H1 (cell line): Measurements from ENCODE around the gene RNF224. TPM values are rescaled to one million over a fixed set of nuclear protein-coding genes. Genes with fewer than 3 reads are reported as not detected.

Experiments used
- BRCA1 ChIP-seq: IDR thresholded peaks from 2 replicates; pipeline ENCODE4 v1.6.1; 2012; ENCODE audit warnings: low read depth, low read length, improper control_type of control experiment
- FOSL1 ChIP-seq: IDR thresholded peaks from 2 replicates; pipeline ENCODE4 v1.6.1; 2011; ENCODE audit warnings: mild to moderate bottlenecking, low read depth, low read length, moderate library complexity; ENCODE audit not compliant: insufficient read depth
- SAP30 ChIP-seq: fragments of 300-600 bp; sonication (generic); IDR thresholded peaks from 2 replicates; pipeline ENCODE4 v1.7.1; 2012; ENCODE audit warnings: low read length, moderate library complexity, mild to moderate bottlenecking, inconsistent platforms; ENCODE audit not compliant: insufficient read depth, insufficient replicate concordance
- SIN3A ChIP-seq, 2 experiments: IDR thresholded peaks in 1 of 2; conservative IDR thresholded peaks in 1 of 2; 2 replicates each; pipeline ENCODE4 v1.6.1; 2011 to 2012; ENCODE audit warnings: low read length in 2 of 2, improper control_type of control experiment in 1 of 2, low read depth in 1 of 2, mild to moderate bottlenecking in 1 of 2
- SIX5 ChIP-seq: IDR thresholded peaks from 2 replicates; pipeline ENCODE4 v1.6.1; 2011; ENCODE audit warnings: mild to moderate bottlenecking, low read depth, low read length
- polyA plus RNA-seq, 7 experiments: library from polyadenylated mRNA; depleted of rRNA in 3 of 7; stranded (reverse) in 5 of 7; unstranded in 2 of 7; fragments of >200 nt in 5 of 7; fragments of 200-250 nt in 2 of 7; gene quantifications; 1 replicate in 5 of 7; 2 replicates in 1 of 7; 4 replicates in 1 of 7; pipeline versions ENCODE4 v1.2.1 to v1.2.3, GENCODE V29; 2011 to 2013; ENCODE audit warnings: missing spikeins in 2 of 7, mixed read lengths in 2 of 7
- total RNA-seq: library from RNA; stranded (reverse); fragmentation: NEBNext Ultra II Directional; extraction: Animal tissue kit (Norgen Biotek cat#: 25700); gene quantifications from 2 replicates; pipeline ENCODE4 v1.2.1, GENCODE V29; 2021

Gene RNF224
- total and polyA plus RNA-seq, 2 of the 8 experiments (the other 6 are each of a cell fraction or from before 2014, with no cell fraction given), result 0.24 TPM; not detected in 1

DNA sequence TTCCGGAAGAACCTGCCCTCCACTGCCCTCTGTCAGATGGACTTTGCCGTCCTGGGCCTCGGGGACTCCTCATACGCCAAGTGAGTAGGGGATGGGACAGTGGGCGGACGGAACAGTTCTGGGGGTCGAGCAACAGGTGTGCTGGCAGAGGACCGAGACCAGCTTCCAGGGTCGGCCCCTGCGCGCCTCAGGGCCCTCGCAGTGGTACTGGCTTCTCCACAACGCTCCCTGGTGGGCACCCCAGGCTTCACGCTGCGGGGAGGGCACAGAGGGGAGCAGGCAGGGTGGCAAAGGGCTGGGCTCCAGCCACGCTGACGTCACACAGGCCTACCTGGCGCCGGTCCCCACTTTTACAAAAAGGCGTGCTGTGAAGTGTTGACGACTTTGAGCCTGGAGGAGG, 14.8 kb upstream of the RNF224 start (continued):
- TF ChIP-seq SAP30, result no peak
- no peak for TF ChIP-seq SIN3A (conservative IDR thresholded peaks at IDR 0.05 in 1 of 2, IDR thresholded peaks at IDR 0.05 in 1 of 2; ENCODE audit: low read depth in 1 of 2, low read length in 2 of 2)
- no peak for TF ChIP-seq SIX5
- no peak for TF ChIP-seq FOSL1
- no peak for TF ChIP-seq BRCA1
- TF ChIP-seq, all 59 proteins: peak for 0
